AG09309 (cell line): ENCODE measurements around the gene ANKRD24.

Experiments used
- DNase-seq: peaks from one replicate; pipeline ENCODE4 v3.0.0-alpha.2; 2010; ENCODE audit warnings: low read depth
- H3K4me3 ChIP-seq: 2 replicates; pipeline ENCODE4 v1.5.1; 2011; ENCODE audit warnings: mild to moderate bottlenecking, low read depth, low read length, moderate library complexity; ENCODE audit not compliant: control insufficient read depth
- TF ChIP-seq, protein P1 (sequence below): IDR thresholded peaks from 2 replicates; pipeline ENCODE4 v1.5.1; 2011; ENCODE audit warnings: mild to moderate bottlenecking, low read depth, low read length, inconsistent platforms; ENCODE audit not compliant: insufficient read depth, control insufficient read depth; ENCODE audit errors: missing control alignments

Gene ANKRD24

DNA sequence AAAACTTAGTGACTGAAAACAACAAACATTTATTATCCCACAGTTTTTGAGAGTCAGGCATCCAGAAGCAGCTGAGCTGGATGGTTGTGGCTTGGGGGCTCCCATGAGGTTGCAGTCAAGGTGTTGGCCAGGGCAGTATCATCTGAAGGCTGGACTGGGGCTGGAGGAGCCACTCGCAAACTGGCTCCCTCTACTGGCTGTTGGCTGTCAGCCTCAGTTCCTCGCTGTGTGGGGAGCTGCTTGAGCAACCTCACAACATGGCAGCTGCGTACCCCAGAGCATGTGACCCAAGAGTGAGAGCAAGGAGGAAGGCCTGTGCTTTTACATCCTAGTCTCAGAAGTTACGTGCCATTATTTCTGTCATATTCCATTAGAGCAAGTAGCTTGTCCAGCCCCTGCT lies 74.1 kb downstream of the ANKRD24 start:
- TF ChIP-seq, protein P1, sequence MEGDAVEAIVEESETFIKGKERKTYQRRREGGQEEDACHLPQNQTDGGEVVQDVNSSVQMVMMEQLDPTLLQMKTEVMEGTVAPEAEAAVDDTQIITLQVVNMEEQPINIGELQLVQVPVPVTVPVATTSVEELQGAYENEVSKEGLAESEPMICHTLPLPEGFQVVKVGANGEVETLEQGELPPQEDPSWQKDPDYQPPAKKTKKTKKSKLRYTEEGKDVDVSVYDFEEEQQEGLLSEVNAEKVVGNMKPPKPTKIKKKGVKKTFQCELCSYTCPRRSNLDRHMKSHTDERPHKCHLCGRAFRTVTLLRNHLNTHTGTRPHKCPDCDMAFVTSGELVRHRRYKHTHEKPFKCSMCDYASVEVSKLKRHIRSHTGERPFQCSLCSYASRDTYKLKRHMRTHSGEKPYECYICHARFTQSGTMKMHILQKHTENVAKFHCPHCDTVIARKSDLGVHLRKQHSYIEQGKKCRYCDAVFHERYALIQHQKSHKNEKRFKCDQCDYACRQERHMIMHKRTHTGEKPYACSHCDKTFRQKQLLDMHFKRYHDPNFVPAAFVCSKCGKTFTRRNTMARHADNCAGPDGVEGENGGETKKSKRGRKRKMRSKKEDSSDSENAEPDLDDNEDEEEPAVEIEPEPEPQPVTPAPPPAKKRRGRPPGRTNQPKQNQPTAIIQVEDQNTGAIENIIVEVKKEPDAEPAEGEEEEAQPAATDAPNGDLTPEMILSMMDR: no peak
- DNase-seq: no peak
- no peak overlapping the region for H3K4me3 ChIP-seq

DNA sequence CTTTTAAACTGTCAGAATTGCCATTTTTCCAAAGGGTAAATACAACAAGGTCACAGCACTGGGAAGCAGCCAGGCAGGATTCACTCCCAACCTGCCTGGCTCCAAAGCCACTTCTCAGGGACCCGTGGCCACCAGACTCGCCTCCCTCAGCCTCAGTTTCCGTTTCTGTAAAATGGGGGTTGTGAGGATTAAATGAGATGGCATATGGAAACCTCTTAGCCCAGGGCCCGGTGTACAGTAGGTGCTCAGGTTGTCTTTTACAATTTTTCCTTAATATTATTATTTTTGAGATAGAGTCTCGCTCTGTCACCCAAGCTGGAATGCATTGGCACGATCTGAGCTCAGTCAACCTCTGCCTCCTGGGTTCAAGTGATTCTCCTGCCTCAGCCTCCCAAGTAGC lies 74.5 kb downstream of the ANKRD24 start:
- H3K4me3 ChIP-seq: no peak overlapping the region
- TF ChIP-seq, protein P1: no peak
- DNase-seq: no peak

DNA sequence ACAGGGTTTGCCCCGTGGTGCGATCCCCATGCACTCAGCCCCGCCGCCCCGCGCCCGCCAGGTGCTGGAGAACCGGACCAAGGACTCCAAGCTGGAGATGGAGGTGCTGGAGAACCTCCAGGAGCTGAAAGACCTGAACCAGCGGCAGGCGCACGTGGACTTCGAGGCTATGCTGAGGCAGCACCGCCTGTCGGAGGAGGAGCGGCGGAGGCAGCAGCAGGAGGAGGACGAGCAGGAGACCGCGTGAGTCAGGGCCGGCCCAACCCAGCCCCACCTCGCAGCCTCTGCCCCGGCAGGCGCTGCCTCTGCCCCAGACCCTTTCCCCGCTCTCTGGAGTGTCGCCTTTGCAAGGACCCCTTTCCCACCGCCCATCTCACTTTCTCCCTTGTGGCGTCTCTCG lies 75.7 kb downstream of the ANKRD24 start:
- TF ChIP-seq, protein P1: no peak
- no peak overlapping the region for H3K4me3 ChIP-seq
- DNase-seq: no peak

DNA sequence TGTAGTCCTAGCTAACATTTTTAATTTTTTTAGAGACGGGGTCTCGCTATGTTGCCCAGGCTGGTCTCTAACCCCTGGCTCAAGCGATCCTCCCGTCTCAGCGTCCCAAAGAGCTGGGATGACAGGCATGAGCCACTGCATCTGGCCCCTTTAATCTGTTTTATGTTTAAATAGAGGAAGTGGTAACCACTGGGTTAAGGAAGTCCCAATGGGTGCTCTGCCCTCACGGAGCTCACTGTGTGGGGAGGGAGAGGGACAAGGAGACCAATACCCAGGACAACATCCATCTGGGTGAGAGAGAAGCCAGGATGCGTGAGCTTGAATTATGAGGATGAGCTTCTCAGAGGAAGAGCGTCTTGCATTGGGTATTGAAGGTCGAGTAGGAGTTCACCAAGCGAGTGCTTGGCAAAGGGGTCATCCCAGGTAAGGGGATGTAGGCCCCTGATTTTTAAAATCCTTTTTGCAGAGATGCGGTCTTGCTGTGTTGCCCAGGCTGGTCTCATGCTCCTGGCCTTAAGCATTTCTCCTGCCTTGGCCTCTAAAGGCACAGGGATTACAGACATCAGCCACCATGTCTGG lies 78.2 kb downstream of the ANKRD24 start:
- TF ChIP-seq, protein P1: no peak
- no peak overlapping the region for H3K4me3 ChIP-seq
- no peak for DNase-seq

DNA sequence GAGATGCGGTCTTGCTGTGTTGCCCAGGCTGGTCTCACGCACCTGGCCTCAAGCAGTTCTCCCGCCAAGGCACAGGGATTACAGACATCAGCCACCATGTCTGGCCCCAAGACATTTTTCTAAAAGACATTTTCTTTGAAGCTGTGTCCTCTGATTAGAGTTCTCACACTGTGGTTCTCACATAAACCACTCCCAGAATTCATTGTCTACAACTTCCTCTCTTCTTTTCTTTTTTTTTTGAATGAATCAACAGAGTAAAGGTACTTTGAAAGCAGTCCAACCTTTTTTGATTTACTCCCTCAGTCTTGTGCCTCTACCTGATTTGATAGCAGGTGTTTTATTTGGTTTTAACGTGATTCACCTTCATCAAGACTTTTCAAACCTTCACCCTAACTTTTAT lies 82.3 kb downstream of the ANKRD24 start:
- no peak for DNase-seq
- TF ChIP-seq, protein P1: no peak
- no peak overlapping the region for H3K4me3 ChIP-seq

DNA sequence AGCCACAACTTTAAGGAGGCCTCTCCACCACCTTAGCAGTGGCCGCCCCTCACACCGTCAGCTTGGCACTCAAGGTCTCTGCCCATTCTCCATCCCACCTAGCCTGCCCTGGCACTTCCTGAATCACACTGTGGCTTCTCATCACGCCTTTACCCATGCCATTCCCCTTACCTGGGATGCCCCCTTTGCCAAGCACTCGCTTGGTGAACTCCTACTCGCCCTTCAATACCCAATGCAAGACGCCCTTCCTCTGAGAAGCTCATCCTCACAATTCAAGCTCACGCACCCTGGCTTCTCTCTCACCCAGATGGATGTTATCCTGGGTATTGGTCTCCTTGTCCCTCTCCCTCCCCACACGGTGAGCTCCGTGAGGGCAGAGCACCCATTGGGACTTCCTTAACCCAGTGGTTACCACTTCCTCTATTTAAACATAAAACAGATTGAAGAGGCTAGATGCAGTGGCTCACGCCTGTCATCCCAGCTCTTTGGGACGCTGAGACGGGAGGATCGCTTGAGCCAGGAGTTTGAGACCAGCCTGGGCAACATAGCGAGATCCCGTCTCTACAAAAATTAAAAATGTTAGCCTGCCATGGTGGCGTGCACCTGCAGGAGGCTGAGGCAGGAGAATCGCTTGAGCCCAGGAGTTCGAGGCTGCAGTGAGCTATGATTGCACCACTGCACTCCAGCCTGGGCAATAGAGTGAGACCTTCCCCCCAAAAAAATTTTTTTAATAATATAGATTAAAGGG lies 83.9 kb downstream of the ANKRD24 start:
- DNase-seq: no peak
- no peak overlapping the region for H3K4me3 ChIP-seq
- TF ChIP-seq, protein P1: no peak
